H4 (cell line): ENCODE measurements around the gene TRAK2. TPM values are rescaled to one million over a fixed set of nuclear protein-coding genes. Genes with fewer than 3 reads are reported as not detected.
"Not testable (repeated sequence)": the region's sequence is repeated elsewhere in the genome, so short reads cannot be mapped to it uniquely, and the experiment has no call there.

Experiments used
- DNase-seq: peaks from one replicate; pipeline ENCODE4 v3.0.0-alpha.2; 2015; ENCODE audit warnings: low spot score
- total RNA-seq: library from RNA; depleted of rRNA; stranded (reverse); fragments of >200 nt; shearing (Covaris generic); gene quantifications from 2 replicates; pipeline ENCODE4 v1.2.3, GENCODE V29; 2014; rRNA removed

TRAK2 gene, protein sequence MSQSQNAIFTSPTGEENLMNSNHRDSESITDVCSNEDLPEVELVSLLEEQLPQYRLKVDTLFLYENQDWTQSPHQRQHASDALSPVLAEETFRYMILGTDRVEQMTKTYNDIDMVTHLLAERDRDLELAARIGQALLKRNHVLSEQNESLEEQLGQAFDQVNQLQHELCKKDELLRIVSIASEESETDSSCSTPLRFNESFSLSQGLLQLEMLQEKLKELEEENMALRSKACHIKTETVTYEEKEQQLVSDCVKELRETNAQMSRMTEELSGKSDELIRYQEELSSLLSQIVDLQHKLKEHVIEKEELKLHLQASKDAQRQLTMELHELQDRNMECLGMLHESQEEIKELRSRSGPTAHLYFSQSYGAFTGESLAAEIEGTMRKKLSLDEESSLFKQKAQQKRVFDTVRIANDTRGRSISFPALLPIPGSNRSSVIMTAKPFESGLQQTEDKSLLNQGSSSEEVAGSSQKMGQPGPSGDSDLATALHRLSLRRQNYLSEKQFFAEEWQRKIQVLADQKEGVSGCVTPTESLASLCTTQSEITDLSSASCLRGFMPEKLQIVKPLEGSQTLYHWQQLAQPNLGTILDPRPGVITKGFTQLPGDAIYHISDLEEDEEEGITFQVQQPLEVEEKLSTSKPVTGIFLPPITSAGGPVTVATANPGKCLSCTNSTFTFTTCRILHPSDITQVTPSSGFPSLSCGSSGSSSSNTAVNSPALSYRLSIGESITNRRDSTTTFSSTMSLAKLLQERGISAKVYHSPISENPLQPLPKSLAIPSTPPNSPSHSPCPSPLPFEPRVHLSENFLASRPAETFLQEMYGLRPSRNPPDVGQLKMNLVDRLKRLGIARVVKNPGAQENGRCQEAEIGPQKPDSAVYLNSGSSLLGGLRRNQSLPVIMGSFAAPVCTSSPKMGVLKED
- 16.2 and 20.4 TPM in 2 replicates for total RNA-seq

DNA sequence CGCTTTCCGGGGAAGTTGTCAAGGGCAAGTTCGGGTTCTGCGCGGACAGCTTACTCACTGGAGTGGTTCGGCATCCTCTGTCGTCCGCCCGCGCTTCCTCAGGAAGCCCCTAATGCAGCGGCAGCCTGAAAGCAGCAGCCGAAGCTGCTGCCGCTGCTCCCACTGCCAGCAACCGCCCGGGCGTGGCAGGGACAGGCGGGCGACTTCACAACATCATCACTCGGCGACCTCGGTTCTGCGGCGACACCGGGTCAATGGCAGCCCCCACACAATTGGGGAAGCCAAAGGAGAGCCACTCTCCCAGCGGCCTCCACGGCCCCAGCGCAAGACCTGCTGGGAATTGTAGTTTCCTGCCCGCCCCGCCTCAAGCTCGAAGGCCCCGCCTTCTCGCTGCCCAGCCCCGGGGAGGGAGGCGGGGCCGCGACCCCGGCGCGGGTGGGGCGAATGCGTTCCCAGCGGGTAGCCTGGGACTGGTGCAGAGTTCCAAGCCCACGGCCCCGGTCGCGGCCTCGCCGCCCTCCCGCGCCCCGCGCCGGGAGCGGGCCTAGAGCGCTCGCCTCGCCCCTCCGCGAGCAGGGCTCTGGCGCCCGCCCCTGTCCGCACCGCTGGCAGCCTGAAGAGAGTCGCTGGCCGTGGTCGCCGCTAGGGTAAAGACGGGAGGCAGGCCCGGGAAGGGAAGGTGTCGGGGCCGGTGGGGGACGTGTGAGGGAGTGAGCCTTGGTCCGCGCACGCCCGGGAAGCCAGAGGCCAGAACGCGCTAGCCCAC is at the start of gene TRAK2, which contains the start of gene STRADB:
Gene TRAK2, minus strand, starts transcription at position 167 of the 766 bp plus-strand sequence. CDS start 30,951 bp downstream, outside the sequence.
Gene STRADB, plus strand, starts transcription at position 449 of the 766 bp plus-strand sequence. CDS start 3,101 bp downstream, outside the sequence.
- DNase-seq = peak; percentile 91

DNA sequence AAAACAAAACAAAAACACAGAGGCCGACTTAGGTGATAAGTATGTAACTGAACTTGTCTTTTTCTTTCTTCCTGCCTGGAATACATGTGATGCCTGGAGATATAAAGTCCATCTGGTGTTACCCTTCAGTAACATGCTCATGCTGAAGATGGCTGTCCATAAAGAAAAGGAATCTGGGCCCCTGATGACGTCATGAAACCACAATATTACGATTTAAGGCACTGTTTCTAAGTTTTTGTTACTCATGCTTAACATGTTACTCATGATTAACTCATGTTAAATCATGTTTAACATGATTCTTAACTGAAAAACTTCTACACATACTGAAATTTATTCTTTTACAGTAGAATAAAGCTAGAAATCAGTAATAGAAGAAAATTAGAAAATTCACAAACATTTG is 49.3 kb upstream of the TRAK2 start:
- peak; percentile 15 for DNase-seq

DNA sequence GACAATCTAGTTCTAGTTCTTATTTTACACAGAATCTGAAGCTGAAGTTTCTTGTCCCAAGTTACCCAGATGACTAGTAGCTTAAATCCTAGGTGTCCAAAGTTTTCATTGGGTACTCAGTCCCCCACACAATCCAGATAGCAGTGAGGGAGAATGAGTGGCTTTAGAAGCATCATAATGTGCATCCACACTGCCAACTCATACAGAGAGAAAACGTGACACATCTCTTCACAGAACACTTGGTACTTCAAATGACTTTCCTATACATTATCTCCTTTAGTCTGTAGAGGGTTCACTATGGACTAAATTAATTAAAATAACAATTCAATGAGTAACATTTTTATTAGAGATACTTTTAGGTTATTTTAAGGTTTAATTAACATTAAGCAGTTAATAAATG is 45.5 kb upstream of the TRAK2 start:
- DNase-seq = no peak

DNA sequence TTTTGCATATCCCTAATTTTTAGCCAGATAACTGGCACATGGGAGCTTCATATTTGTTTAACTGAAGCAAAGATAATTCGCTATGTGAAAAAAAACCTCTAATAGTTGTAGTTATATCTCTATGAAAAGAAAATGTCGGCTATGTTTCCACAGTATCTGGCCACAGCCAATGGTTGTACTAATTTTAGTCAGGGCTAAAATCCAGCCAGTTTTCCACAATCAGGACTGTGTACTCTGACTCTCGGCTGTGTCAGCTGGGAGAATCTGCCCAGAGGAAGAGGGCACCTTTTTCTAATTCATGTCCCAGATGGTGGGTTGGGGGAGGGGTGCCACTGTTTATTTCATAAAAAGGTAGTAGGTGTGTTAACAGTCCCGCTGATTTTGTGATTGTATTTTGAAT is 39.0 kb upstream of the TRAK2 start:
- no peak for DNase-seq

DNA sequence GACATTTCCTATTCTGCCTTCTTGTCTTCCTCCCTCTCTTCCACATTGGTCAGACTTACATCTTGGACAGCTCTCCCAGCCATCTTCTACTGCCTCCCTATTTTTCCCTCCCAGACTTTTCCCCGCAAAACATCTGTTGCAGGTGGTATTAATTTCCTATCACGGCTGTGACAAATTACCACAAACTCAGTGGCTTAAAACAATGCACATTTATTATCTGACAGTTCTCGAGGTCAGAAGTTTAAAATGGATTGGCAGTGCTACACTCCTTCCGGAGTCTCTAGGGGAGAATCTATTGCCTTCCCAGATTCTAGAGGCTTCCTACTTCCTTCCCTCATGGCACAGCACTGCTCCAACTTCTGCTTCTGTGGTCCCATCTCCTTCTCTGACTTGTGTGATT is 33.5 kb upstream of the TRAK2 start:
- DNase-seq = no peak

DNA sequence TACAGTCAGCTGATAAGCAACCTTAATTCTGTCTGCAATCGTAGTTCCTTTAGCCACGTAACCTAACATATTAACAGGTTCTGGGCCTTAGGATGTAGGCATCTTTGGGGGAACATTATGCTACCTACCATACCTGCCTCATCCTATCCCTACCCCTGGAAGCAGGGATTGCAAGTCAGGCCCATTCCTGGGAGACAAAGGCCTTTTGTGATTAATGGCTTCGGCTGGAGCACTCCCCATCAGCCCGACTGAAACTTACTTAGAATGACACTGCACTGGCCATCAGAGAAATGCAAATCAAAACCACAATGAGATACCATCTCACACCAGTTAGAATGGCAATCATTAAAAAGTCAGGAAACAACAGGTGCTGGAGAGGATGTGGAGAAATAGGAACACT is 32.5 kb upstream of the TRAK2 start:
- DNase-seq = not testable (repeated sequence)

DNA sequence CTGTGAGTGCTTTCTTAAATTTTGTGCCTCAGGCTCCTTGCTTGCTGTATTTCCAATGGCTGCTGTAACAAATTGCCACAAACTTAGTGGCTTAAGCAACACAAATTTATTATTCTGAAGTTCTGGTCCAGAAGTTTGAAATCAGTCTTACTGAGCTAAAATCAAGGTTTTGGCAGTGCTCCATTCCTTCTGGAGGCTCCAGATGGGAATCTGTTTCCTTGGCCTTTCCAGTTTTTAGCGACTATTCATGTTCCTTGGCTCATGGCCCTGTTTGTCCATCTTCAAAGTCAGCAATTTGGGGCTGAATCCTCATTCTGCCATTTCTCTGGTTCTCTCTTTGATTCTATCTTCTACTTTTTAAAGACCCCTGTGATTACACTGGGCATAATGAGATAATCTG is 32.1 kb upstream of the TRAK2 start:
- DNase-seq = no peak

DNA sequence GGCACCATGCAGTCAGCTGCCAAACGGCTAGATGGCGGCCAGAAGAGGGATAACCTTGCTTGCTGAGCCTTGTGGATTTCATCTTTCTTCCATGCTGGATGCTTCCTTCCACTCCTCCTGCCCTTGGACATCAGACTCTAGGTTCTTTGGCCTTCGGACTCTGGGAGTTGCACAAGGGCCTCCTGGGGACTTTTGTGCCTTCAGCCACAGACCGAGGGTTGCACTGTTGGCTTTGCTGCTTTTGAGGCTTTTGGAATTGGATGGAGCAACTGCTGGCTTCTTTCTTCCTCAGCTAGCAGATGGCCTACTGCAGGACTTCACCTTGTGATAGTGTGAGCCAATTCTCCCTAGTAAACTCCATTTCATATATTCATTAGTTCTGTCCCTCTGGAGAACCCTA is 31.3 kb upstream of the TRAK2 start:
- no peak for DNase-seq

DNA sequence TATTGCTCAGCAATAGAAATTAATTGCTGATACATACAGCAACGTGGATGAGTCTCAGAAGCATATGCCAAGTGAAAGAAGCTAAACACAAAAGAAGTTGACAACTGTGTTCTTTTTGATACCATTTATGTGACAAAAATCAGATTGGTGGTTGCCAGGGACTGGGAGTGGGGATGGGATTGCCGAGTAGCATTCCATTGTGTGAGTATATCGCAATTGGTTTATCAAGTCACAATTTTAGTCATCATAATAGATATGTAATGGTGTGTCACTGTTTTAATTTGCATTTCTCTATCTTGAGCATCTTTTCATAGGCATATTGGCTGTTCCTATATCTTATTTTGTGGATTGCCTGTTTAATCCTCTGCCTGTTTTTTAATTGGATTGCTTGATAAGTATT is 21.2 kb upstream of the TRAK2 start:
- DNase-seq = no peak

DNA sequence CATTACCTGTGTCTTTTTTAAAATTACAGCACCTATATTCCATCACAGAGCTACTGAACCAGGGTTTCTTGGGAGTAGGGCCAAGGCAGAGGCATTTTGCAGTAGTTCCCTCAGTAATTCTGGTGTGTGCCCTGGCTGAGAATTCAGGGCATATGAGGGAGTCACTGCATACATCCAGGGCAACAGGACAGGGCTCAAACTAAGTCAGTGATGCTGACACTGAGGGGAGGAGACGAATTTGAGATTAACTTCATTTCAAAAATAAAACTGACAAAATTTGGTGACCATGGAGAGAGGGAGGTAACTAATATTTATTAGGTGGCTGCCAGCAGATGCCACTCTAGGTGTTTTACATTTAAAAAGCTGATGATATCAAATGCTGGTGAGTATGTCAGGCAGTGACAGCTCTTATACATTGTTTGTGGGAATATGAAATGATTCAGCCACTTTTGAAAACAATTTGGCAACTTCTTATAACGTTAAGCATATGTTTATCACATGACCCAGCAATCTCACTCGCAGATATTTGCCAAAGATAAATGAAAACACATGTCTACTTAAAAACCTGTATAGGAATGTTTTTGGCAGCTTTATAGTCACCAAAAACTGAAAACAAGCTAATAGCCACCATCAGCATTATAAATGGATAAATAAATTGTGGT is 20.6 kb upstream of the TRAK2 start:
- DNase-seq = no peak

DNA sequence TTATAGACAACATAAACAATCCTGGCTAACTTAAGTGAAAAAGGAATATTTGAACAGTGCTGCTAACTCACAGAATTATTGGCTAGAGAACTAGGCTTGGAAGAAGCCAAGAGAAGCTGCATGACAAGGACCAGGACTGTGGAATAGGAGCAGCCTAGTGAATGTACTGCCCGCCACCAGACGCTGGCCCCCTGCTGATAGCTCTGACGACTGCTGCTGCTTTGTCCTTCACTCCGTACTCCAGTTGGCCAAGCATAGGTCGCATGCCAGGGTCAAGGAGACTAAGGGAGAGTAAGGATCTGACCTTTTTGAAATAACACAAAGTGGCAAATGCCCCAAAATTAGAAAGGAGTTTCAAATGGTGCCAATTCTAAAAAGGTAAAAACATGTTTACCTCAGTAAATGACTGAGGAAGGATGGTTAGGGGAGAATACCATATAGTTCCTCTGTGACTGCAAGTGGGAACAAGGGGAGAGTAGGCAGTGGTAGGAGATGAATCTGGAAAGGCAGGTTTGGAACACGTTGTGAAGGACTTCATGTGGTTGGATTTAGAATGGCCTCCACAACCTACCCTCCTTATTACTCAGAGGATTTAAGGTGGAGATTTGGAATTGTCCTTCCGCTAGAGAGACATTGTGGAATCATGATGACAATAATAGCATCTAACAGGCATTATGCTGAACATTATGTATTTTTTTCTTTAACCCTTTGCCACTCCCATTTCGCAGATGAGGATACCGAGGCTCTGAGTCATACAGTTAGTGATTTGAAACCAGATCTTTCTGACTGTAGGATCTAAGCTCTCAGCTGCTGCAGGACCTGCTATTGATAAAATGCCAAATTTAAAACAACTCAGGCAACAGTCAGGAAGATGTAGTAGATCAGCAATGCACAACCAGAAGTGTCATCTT is 19.8 kb upstream of the TRAK2 start:
- no peak for DNase-seq

DNA sequence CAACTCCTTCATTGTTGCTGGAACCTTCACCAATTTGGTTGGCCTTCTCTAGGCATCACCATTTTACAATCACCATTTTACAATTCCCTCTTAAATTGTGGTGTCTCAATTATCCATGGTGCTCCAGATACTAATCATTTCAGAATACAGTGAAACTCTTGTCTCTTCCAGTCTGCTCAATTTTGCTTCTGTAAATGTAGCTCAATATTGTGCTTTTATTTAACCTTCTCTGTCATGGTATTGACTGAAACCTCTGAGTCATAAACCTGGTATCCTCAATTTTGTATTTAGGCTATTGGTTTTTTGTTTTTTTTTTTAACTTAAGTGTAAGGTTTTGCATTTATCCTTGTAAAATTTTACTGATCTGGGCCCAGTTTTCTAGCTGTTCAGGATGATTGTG is 16.4 kb upstream of the TRAK2 start:
- DNase-seq = no peak

DNA sequence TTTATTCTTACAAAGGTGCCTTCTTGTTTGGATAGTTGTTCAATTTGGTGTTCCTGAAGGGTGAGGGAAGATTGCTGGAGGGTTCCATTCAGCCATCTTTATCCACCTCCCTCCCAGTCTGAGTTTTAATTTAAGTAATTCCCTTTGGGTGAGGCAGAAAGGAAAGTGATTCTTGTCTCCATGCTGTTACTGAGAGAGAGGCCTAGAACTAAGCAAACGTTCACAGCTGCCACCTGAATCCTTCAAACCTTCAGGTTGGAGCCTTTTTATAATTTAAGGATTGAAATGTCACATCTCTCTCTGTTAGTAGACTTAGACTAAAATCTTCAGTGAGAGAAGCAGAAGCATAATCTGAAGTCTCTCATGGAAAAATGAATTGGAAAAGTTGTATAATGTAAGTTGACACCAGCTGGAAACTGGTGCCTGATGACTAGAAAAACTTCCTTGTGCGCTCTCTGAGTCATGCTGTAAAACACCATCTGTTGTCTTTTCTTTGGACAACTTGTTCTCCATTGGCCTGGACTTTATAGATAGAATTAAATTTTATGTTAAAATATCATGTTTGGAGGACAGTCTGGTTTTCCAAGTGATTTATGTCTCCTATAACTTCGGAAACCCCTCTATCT is 14.9 kb upstream of the TRAK2 start:
- no peak for DNase-seq

DNA sequence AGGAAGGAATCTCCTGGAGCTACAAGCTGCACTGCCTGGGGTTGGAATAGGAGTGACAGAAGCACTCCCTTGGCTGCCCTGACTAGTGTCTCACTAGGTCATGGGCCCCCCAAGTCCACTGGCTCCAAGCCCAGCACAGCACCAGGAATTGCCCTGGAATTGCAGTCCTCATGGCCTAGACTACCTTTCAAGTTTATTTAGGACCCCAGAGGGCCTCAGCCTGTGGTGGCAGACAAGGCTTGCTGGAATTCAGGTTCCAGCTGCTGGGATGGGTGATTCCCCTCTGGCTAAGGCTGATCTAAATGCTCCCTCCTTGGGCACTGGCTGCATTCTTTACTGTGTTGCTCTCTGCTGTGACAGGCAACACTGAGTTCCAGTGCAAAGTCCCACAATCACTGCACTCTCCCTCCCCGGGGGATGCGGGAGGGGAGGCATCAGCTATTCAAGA is 14.3 kb upstream of the TRAK2 start:
- no peak for DNase-seq

DNA sequence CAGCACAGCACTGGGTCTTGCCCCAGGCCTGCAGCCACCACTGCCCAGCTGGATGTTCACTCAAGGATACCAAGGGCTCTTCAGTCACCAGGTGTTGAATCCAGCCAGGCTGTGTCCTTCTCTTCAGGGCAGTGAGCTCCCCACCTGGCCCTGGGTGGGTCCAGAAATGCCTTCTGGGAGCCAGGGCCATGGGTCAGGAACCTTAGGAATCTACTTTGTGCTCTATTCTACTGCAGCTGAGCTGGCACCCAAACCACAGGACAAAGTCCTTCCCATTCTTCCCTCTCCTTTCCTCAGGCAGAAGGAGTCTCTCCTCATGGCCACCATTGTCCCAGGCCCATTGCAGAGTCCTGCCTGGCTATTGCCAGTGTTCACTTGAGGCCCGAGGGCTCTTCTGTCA is 13.3 kb upstream of the TRAK2 start:
- DNase-seq = no peak

DNA sequence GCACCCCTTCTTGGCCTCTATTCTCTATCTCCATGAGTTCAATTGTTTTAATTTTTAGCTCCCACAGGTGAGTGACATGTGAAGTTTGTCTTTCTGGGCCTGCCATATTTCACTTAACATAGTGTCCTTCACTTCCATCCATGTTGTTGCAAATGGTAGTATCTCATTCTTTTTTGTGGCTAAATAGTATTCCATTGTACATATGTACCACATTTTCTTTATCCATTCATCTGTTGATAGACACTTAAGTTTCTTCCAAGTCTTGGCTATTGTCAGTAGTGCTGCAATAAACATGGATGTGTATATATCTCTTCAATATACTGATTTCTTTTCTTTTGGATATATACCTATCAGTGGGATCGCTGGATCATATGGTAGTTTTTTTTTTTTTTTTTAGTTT is 9.3 kb upstream of the TRAK2 start:
- DNase-seq = no peak

DNA sequence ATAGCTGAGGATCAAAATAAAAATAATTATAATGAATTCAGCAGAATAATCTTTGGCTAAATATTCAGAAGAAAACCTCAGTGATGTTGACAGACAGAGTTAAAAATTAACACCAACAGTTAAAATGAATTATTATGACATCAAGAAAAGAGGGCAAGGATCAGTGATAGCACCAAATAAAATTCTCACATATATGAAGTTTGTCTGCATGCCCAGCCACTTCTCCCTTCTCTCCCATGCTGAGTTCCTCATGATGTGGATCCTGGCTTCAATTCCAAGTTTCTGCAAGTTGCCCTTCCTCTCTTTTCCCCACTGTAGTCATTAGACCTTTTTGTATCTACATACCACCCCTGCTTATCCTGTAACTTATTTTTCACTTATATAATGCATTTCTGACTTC is 7.1 kb upstream of the TRAK2 start:
- DNase-seq = no peak

DNA sequence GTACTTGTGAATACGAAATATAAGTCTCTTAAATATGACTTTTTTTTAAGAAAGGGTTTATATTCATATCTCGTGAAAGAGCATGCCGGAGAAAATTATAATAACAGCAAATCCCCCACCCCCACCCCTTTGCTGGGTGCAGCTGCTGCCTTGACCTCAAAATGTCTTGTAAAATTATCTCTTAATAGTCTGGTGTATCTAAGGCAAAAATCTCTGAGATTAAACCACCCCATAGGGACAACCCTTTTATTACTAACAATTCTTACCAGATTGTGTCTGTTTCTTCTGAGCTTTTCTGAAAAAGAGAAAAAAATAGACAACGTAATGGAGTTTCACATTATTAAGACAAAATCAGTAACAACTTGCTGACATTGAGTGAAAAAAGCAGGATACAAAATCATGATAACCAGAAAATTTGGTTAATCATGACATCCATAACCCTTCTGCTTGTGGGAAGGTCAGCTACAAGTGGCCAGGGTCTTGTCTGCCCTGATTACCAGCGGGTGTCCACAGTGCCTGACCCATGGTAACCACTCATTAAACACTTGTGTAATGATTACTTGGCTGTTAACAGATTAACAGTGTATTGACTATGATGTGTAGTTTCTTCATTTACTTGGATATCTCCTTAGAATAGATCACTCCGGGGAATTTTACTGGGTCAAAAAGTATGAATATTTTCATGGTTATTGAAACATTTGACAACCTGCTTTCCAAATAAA is 1.8 kb upstream of the TRAK2 start:
- no peak for DNase-seq
